Loucy (cell line): ENCODE results near the gene RNF32.

ENCODE experiments used
- H2AFZ ChIP-seq: fragments of 200-600 bp; sonication (generic); 2 replicates; pipeline ENCODE4 v1.6.0; 2016; ENCODE audit warnings: antibody characterized with exemption, mild to moderate bottlenecking, low read length, moderate library complexity
- H3F3A ChIP-seq: fragments of 200-600 bp; 2 replicates; pipeline ENCODE4 v1.6.0; 2016; ENCODE audit warnings: antibody characterized with exemption, low read depth, mild to moderate bottlenecking
- H3K27me3 ChIP-seq: fragments of 200-600 bp; sonication (generic); 2 replicates; pipeline ENCODE4 v1.6.1; 2014; ENCODE audit warnings: low read length, mild to moderate bottlenecking; ENCODE audit not compliant: insufficient read depth, poor library complexity, severe bottlenecking
- H3K36me3 ChIP-seq: fragments of 200-600 bp; sonication (generic); 2 replicates; pipeline ENCODE4 v1.6.1; 2016; ENCODE audit warnings: low read length; ENCODE audit not compliant: insufficient read depth
- H3K4me1 ChIP-seq: fragments of 200-600 bp; sonication (generic); 2 replicates; pipeline ENCODE4 v1.5.1; 2014; ENCODE audit warnings: low read length, mild to moderate bottlenecking; ENCODE audit not compliant: insufficient read depth, poor library complexity, severe bottlenecking
- H3K4me2 ChIP-seq: fragments of 200-600 bp; sonication (generic); 2 replicates; pipeline ENCODE4 v1.6.0; 2014; ENCODE audit warnings: antibody characterized with exemption, low read length, low read depth, mild to moderate bottlenecking; ENCODE audit not compliant: poor library complexity, severe bottlenecking
- H3K4me3 ChIP-seq: fragments of 200-600 bp; sonication (generic); 2 replicates; pipeline ENCODE4 v1.5.1; 2014; ENCODE audit warnings: low read length, mild to moderate bottlenecking, mixed read lengths; ENCODE audit not compliant: poor library complexity, severe bottlenecking
- H3K79me2 ChIP-seq: fragments of 200-600 bp; sonication (generic); 2 replicates; pipeline ENCODE4 v1.6.1; 2014; ENCODE audit warnings: low read length; ENCODE audit not compliant: insufficient read depth
- H3K9ac ChIP-seq: fragments of 200-600 bp; sonication (generic); 2 replicates; pipeline ENCODE4 v1.6.0; 2014; ENCODE audit warnings: mild to moderate bottlenecking, low read depth, low read length, moderate library complexity; ENCODE audit not compliant: poor library complexity, severe bottlenecking
- H3K9me2 ChIP-seq: fragments of 200-600 bp; sonication (generic); replicated peaks from 2 replicates; pipeline ENCODE4 v1.6.1; 2016; ENCODE audit warnings: low read depth, low read length, mixed read lengths
- H3K9me3 ChIP-seq: fragments of 200-600 bp; sonication (generic); 2 replicates; pipeline ENCODE4 v1.6.1; 2014; ENCODE audit warnings: mild to moderate bottlenecking, antibody characterized with exemption, low read length, low read depth; ENCODE audit not compliant: insufficient read depth
- H4K20me1 ChIP-seq: fragments of 200-600 bp; sonication (generic); 2 replicates; pipeline ENCODE4 v1.6.0; 2014; ENCODE audit warnings: antibody characterized with exemption, low read length, mild to moderate bottlenecking; ENCODE audit not compliant: insufficient read depth, poor library complexity, severe bottlenecking
- EZH2phosphoT487 ChIP-seq: fragments of 200-600 bp; IDR thresholded peaks from 2 replicates; pipeline ENCODE4 v1.6.1; 2018; ENCODE audit warnings: antibody characterized with exemption, mild to moderate bottlenecking, moderate library complexity, borderline replicate concordance
- TF ChIP-seq, protein P1 (sequence below): fragments of 200-600 bp; sonication (generic); conservative IDR thresholded peaks from 2 replicates; pipeline ENCODE4 v1.5.1; 2014; ENCODE audit warnings: mild to moderate bottlenecking, antibody characterized with exemption, low read length

The RNF32 gene

DNA sequence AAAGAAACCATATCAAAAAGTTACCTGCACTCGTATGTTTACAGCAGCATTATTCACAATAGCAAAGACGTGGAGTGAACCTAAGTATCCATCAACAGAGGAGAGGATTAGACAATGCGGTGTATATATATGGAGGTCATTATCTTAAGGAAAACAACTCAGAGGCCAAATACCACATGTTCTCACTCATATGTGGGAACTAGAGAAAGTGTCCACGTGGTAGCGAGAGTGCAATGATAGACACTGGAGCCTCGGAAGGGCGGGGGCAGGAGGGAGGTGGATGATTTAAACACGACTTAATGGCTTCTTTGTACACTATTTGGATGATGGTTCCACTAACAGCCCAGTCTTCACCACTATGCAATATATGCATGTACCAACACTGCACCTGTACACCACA lies 40.1 kb upstream of the RNF32 start:
- H3K9me2 ChIP-seq = no peaks in the 10 kb centered on the region
- H2AFZ ChIP-seq = no peak overlapping the region
- TF ChIP-seq EZH2phosphoT487 = no peak
- TF ChIP-seq, protein P1, sequence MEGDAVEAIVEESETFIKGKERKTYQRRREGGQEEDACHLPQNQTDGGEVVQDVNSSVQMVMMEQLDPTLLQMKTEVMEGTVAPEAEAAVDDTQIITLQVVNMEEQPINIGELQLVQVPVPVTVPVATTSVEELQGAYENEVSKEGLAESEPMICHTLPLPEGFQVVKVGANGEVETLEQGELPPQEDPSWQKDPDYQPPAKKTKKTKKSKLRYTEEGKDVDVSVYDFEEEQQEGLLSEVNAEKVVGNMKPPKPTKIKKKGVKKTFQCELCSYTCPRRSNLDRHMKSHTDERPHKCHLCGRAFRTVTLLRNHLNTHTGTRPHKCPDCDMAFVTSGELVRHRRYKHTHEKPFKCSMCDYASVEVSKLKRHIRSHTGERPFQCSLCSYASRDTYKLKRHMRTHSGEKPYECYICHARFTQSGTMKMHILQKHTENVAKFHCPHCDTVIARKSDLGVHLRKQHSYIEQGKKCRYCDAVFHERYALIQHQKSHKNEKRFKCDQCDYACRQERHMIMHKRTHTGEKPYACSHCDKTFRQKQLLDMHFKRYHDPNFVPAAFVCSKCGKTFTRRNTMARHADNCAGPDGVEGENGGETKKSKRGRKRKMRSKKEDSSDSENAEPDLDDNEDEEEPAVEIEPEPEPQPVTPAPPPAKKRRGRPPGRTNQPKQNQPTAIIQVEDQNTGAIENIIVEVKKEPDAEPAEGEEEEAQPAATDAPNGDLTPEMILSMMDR = no peak
- no peak overlapping the region for H3K9ac ChIP-seq
- no peak overlapping the region for H3K4me3 ChIP-seq
- no peaks in the 10 kb centered on the region for H3K79me2 ChIP-seq
- H3K36me3 ChIP-seq = no peaks in the 10 kb centered on the region
- no peaks in the 10 kb centered on the region for H3K9me3 ChIP-seq
- H4K20me1 ChIP-seq = no peaks in the 10 kb centered on the region
- H3K4me2 ChIP-seq = no peak overlapping the region
- H3K27me3 ChIP-seq = no peaks in the 10 kb centered on the region
- no peaks in the 10 kb centered on the region for H3F3A ChIP-seq
- no peaks in the 10 kb centered on the region for H3K4me1 ChIP-seq

DNA sequence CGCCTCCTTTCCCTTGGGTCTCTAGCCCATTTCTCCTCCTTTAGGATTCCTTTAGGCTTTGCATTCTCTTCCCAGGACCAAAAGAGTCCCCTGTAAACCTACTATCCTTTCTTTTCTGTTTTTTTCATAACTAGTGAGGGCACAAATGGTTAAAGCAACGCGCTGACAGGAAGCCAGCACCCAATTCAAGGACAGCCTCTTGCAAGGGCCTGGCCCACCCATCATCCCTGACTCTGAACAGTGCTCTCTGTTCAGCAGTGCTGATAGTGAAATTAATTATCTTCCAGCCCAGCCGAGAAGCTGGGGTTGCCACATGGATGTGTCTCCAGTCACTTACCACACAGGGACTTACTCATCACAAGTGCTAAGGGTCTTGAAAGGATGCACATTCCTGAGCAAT lies 38.3 kb upstream of the RNF32 start:
- Histone ChIP-seq H3K9me3 (no peaks in the 10 kb centered on the region), H3K4me2 (no peak overlapping the region), H3K36me3 (no peaks in the 10 kb centered on the region), H2AFZ (no peak overlapping the region), H3K9ac (no peak overlapping the region), H3K79me2 (no peaks in the 10 kb centered on the region), H3K9me2 (no peaks in the 10 kb centered on the region), H4K20me1 (no peaks in the 10 kb centered on the region), H3K4me1 (no peaks in the 10 kb centered on the region), H3F3A (no peaks in the 10 kb centered on the region), H3K27me3 (no peaks in the 10 kb centered on the region), H3K4me3 (no peak overlapping the region)
- TF ChIP-seq, protein P1 = no peak
- no peak for TF ChIP-seq EZH2phosphoT487

DNA sequence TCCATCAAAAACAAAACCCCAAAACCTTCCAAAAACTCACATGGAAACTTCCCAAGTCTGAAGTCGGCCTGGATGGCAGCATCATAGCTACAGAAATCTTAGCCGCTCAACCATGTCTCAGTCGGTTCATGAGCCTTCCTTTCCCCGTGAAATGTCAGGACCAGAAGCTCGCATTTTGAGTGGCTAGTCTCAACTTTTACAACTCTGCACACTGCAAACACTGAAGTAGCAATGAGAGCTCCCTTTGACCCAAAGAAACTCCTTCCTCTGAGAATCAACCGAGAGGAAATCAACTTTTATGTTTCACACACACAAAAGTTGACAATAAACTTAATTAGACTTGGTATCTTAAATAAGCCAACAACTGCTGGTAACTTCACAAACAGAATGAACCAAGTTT lies 37.6 kb upstream of the RNF32 start:
- no peak overlapping the region for H3K9ac ChIP-seq

More for the DNA sequence above, 37.6 kb upstream of the RNF32 start:
- TF ChIP-seq, protein P1 = no peak
- no peak for TF ChIP-seq EZH2phosphoT487
- Histone ChIP-seq H3K9me2 (no peaks in the 10 kb centered on the region), H3K4me3 (no peak overlapping the region), H3K27me3 (no peaks in the 10 kb centered on the region), H3K79me2 (no peaks in the 10 kb centered on the region), H3K36me3 (no peaks in the 10 kb centered on the region), H4K20me1 (no peaks in the 10 kb centered on the region), H3F3A (no peaks in the 10 kb centered on the region), H3K9me3 (no peaks in the 10 kb centered on the region), H2AFZ (no peak overlapping the region), H3K4me2 (no peak overlapping the region), H3K4me1 (no peaks in the 10 kb centered on the region)
